Stimulated activated CD8-positive, alpha-beta memory T cell treated with anti-CD3 and anti-CD28 coated beads, Interleukin-7, amount 100 ng/mL, for 4 hours (primary cell): ENCODE results near the gene MT1F.
"Not testable (repeated sequence)": the region's sequence is repeated elsewhere in the genome, so short reads cannot be mapped to it uniquely, and the experiment has no call there.

ENCODE experiments used
- DNase-seq, 2 donors: peaks; one replicate each; pipeline ENCODE4 v3.0.0-alpha.2; 2020; ENCODE audit warnings: low read depth in 2 of 2

MT1F gene

DNA sequence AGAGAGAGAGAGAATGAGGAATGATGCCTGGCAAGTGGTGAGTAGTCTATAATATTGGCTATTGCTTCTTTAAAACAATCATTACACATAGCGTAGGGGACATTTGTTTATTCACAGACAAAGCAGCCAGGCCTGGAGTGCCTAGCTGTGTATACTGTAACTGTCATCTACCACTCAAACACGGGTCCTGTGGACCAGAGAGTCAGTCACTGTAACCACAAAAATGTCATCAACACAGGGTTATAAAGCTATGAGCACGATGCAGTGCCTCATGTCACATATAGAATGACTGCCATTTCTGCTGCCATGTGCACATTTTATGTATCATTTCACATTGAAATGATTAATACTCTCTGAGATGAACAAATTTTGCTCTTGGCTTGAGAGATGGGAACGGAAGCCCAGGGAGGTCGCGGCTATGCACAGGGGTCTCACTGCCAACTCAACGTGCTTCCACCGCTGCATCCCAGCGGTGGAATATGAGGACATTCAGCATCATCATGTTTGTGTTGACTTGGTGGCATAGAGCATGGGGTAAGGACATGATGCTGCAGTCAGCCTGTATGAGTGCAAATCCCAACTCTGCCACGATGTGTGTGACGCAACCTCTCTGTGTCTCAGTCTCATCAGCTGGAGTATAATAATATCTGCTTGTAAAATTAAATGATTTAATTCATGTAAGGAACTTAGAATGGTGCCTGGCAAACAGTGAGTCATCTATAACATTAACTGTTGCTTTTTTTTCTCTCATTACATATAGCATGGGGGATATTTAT lies 15.2 kb downstream of the MT1F start:
- DNase-seq, result no peak

DNA sequence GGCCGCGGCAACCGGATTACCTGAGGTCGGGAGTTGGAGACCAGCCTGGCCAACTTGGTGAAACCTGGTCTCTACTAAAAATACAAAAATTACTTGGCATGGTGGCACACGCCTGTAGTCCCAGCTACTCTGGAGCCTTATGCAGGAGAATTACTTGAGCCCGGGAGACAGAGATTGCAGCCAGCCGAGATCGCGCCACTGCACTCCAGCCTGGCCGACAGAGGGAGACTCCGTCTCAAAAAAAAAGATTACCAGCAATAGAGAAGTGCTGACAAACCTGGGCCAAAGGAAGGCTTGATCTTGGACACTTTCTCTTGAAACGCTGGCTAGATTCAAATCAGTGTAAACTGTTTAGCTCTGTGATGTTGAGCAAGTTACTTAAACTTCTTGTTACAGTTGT lies 16.2 kb downstream of the MT1F start:
- no peak for DNase-seq

DNA sequence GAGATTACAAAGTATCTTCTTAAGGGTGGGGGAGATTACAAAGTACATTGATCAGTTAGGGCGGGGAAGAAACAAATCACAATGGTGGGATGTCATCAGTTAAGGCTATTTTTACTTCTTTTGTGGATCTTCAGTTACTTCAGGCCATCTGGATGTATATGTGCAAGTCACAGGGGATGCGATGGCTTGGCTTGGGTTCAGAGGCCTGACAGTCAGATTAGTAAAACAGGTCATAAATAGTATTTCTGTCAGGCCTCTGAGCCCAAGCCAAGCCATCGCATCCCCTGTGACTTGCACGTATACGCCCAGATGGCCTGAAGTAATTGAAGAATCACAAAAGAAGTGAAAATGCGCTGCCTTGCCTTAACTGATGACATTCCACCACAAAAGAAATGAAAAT lies 16.8 kb downstream of the MT1F start:
- not testable (repeated sequence) for DNase-seq

DNA sequence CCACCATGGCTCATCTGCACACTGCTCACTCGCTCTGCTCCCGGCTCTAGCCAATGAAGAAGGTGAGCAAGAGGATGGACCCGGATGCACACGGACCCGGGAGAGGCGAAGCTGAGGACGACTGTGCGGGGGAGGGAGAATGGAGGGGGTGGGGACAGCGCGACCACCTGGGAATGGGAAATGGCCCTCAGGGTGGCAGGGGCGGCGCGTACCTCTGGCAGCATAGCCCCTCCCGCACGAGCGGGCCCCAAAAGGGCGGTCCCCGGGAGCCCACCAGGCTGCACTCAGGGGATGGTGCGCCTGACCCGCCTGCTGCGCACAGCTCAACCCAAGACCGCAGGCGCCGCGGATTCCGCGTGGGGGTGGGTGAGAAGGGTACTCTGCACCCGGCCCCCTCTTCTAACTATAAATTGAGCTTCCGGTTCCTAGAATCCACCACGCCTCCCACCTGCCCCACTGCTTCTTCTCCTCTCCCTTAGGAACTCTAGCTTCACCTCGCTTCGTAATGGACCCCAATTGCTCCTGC lies 18.0 kb downstream of the MT1F start:
- peak; percentile 39 to 65 for DNase-seq

DNA sequence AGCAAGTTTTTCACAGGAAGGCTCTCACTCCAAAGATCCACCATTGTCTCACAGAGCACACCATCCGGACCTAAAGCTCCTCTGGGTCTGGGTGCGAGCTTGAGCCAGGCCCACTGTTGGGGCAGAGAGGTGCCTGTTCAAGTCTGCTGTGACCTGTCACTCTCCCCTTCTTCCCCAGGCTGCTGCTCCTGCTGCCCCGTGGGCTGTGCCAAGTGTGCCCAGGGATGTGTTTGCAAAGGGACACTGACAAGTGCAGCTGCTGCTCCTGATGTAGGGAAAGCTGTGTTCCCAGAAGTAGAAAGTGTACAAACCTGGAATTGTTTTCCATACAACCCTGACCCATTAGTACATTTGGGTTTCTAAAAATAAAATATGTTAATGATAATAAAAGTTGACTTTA lies 19.7 kb downstream of the MT1F start:
- DNase-seq, result no peak

DNA sequence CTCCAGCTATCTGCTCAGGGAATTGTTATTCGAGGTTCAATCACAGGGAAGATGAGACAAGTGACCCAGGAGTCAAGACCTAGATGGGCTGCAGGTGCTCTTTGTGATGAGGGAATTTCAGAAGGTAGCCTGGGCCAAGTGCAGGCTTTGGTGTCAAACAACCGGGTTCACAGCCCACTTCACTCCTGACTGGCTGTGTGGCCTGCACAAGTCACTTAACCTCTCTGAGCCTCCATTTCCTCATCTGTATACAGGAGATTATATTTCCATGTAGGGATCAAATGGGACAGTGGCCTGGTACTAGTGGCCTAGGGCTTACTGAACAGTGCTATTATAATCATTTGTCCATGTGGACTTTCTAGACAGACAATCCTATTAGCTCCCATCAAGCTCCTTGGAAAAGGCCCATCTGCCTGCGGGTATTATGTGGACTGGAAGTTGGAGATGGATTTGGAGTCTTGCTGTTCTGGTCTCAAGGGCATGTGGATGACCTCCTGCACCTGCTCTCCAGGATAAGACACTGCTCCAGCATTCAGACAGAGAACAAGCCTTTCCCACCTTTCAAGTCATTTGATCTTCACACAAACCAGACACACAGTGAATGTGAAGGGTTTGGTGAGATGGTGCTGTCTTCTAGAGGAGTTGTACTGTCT lies 21.4 kb downstream of the MT1F start:
- no peak for DNase-seq

DNA sequence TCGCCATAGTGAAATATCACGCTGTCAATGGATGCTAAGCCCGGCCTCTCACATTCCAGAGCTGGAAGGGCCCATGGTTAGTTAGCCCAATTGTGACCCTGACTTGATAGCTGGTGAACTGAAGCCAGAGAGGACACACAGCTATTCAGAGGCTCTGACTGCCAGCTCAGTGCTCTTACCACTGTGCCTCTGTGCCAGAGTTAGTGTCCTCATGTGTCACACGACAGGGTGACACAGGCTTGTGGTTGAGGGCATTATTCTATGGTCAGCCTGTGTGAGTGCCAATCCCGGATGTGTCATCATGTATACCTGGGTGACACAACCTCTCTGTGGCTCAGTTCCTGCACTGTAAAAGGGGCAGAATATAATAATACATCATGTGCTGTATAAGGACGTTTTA lies 22.1 kb downstream of the MT1F start:
- DNase-seq, result no peak

DNA sequence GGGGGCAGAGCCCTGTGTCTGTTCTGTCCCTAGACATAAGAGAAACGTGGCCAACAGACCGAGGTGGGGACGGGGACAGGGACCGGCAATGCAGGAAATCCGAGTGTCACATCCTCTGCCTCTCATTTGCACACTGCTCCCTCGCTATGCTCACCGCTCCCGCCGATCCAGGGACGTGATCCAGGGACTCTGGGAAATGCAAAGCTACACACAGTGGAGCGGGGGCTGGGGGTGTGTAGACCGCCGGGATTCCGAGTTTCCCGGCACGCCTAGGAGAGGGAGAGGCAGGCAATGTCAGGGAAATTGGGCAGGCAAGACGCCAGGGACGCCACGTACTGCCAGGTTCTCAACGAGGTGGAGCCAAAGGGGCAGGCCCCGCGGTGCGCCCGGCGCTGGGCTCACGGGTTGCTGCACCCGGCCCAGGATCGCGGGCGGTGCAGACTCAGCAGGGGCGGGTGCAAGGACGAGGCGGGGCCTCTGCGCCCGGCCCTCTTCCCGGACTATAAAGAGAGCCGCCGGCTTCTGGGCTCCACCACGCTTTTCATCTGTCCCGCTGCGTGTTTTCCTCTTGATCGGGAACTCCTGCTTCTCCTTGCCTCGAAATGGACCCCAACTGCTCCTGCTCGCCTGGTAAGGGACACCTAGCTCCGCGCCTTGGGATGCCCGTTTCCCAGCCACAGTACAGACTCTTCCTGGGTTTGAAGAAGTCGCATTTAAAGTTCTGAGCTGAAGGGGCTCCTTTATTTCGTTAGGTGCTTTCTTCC lies 24.4 kb downstream of the MT1F start, which contains the start of gene MT1X:
Gene MT1X (plus strand): TSS at position 532 of the 764 bp plus-strand sequence. CDS start 71 bp downstream, at position 603.
- DNase-seq, result peak; percentile 68 to 76

DNA sequence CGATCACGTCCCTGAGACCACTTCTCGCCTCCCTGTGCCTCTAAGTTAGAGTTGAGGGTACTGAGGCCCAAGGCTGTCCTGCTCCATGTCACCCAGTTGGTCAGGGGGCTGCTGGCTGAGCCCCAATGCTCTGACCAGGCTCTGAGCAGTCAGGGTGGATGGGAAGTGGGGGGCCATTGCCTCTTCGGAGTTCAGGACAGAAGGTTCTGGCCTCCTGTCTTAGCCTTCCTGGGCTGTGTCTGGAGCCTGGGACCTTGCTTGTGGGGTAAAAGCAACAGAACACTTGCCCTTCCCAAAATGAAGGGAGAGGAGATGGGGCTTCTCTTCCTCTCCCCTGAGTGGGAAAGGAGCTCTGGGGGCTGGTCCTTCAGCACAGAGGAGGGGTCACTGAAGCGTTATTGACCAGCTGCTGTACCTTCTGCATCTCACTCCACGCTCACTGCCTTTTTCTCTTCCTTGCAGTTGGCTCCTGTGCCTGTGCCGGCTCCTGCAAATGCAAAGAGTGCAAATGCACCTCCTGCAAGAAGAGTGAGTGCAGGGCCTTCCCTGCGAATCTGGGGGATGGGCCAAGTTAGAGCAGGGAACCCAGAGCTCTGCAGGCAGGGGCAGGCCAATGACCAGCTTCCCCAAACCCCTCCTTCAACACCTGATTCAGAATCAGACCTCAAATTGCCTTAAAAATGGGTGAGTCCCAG lies 25.1 kb downstream of the MT1F start:
- DNase-seq, result no peak

DNA sequence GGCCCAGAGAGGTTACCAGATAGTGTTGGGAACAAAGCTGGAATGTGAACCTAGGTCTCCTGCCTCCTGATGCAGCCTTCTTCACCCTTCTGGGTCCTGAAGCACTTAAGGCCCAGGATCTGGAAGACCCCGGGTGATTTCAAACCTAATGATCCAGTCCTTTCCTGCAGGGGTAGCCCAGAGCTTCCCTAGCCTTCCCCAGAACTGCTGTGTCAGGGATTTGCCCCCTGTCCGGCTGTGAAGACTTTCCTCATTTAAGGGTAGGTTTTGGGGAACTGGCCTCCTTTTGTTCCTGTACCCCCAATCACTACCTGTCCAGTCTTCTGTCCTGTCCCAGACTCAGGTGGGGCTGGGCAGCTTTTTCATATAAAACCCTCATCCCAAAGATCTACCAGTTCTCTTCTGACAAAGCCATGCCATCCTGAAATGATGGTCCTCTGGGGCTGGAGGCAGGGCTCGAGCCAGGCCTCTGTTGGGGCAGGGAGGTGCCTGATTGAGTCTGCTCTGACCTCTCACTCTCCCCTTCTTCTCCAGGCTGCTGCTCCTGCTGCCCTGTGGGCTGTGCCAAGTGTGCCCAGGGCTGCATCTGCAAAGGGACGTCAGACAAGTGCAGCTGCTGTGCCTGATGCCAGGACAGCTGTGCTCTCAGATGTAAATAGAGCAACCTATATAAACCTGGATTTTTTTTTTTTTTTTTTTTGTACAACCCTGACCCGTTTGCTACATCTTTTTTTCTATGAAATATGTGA lies 25.8 kb downstream of the MT1F start:
- no peak for DNase-seq

DNA sequence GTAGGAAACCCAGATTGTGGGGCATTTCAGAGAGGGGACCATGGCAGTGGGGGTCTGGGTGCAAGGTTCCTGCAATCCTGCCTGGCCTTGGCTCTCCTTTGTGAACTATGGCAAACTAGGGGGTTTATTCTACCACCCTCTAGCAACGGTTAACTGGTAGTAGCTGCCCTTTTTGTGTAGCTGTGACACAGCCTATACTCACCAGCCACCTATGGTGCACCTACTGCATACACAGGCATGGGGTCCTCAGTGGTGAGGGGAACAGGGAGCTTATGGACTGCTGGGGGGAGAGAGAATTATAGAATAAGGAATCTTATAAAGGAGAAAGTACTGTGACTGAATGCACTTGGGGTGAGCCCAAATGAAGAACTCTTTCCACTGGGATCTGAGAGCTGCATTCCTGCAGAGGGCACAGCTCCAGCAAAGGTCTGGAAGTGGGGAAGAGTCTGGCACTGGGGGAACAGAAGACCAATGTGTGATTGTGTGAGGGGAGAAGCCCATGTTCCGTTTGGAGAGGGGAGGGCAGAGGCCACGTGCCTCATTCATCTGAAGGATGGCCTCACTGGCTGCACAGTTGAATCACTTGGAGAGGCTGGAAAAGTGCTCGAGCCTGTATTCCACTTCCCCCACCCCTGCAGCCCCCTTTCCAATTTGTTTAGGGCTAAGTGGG lies 26.6 kb downstream of the MT1F start:
- DNase-seq, result no peak

DNA sequence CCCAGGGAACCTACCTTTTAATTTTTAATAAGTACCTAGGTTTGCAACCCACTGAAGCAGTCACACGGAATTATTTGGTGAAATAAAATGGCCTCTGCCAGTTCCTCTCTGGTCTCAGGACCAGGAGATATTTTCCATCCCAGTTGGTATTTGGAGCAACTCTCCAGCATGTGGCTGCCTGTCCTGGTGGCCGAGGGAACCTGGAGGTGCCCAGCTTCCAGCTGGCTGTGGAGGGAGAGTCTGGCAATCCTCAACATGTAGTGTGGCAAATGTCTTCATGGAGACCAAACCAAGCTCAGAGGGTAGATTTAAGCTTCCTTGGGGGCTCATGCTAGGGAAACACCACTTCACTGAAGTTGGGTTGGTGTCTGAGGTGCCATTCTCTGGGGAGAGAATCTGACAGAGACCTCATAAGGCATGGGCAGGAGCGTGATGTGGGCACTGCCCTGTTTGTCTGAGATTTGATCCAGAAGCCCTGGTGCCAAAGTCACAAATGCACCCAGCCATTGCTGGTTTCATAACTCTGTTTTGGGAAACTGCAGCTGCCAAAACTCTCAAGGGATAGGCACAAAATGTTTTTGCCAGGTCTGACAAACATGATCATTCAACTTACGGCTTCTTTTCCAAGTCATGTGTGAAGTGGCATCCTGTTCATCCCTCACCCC lies 27.3 kb downstream of the MT1F start:
- DNase-seq, result no peak

DNA sequence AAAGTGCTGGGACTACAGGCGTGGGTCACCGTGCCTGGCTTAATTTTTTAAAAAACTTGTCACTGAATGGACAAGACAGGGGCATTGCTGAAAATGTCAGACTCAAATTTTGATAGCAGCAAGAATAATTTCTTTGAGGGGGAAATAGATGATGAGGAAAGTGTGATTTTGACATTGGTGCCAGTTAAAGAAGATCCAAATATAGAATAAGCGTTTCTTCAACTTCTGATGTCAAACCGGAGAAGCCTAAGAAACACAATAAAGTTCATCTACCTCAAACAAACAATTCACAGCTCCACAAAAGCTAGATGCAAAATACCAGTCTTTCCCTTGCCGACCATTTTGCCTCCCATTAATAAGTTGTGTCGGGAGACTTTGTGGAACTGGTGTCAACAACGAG lies 29.0 kb downstream of the MT1F start:
- no peak for DNase-seq

DNA sequence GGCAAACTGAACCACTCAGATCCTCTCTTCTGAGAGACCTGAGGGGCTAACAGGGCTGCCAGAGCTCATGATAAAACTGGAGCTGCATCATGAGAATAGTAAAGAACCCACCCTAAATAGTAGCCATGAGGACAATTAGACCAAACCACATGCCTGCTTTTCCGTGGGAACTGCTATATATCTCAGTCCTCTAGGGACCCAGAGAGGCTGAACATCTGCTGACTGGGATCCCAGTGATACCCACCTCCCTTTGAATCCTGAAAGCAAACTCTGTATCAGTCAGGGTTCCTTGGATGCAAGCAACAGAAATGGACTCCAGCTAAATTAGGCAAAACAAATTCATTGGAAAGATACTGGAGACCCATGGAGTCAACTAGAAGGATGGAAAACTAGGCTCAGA lies 31.0 kb downstream of the MT1F start:
- DNase-seq, result no peak

DNA sequence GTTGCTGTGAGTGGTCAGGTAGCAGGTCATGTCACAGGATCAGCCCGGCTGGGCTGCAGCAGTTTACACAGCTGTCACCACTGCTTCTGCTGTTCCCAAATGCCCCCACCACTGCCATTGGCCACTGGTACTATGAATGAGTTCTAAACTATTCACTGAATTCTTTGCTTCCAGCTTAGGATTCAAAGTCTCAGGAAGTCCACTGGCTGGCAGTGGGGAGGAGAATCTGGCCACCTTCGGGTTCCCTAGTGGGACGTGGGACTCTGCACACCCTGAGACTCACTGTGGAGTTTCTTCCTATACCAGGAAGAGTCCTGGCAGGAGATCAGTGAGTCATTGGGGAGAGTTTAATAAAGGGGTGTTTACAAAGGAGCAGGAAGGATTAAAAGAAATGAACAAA lies 31.4 kb downstream of the MT1F start:
- no peak for DNase-seq

DNA sequence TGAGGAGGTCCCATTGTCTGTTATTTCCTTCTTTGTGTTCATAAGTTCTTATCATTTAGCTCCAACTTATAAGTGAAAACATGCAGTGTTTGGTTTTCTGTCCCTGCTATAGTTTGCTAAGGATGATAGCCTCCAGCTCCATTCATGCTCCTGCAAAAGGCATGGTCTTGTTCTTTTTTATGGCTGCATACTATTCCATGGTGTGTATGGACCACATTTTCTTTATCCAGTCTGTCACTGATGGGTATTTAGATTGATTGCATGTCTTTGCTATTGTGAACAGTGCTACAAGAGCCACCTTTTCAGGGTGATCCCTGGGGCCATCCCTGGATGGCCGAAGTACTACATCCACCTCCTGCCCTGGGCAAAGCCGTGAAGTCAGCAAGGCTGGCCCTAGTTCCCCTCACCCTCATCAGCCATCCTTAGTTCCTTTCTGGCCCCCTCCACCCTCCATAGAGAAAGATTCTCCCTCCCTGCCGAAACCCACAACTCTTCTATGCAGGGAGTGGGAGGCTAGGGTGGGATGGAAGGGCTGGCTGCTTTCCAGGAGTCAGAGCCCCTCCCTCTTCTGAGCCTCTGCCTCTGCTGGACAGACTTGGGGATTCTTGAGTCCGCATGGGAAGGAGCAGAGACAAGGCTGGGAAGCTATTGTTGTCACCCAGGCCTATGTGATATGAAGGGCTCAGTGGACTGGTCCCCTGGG lies 32.8 kb downstream of the MT1F start:
- DNase-seq, result no peak

DNA sequence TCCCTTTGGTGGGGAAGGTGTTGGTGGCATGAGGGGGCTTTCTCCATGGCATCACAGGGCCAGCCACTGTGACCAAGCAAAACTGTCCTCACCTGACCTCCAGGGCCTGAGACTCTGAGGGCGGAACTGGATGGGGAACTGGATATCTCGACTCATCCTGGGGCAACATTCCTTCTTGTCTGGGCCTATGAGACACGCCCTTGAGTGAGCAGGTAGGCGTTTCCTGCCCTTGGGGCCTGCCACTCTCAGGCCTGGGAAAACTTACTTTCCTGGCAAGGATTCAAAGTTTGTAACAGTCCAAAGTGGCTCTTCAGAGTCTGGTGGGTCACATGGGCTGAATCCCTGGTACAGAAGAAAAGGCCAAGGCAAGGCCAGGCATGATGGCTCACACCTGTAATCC lies 34.1 kb downstream of the MT1F start:
- no peak for DNase-seq

DNA sequence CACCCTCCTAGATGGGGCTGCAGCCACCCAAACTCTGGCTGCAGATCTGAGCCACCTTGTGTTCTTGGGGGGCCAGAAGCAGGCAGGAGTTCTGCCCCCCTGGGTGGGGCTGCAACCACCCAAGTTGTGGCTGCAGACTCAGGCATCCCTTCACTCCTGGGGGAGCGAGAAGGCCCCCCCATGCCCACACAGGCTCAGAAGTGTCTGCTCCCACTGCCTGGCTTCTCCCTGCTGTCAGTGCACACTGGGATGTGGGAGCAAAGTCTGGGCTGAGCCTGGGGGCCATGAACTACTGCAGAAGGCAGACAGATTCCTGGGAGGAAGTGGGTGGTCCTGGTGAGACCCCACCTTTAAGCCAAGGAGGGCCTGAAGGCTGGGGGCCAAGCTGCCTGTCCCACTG lies 37.5 kb downstream of the MT1F start:
- DNase-seq, result no peak

DNA sequence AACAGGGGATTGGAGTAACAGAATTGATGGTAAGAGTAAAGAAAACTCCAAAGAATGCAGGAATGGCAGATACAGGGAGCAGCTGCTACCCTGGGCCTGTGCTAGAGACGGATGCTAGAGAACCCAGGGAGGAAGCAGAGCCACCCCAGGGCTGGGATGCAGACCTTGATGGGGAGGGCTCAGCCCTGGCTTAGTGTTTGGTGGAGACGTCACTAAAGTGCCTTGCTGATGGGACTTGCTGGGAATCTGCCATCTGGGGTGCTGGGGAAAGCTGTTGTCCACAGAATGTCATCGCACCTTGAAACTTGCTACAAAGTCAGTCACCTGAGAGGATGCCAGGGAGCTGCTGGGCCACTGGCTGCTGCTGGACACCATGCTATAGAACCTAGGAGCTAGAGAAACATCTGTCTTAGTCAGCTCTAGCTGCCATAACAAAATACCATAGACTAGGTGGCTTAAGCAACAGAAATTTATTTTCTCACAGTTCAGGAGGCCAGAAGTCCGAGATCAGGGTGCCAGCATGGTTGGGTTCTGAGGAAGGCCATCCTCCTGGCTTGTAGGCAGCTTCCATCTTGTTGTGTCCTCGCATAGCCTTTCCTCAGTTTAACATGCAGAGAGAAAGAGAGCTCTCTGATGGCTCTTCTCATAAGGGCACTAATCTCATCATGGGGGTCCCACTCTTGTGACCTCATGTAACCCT lies 39.8 kb downstream of the MT1F start:
- no peak for DNase-seq
